Gastroesophageal sphincter (tissue), 4 donors: ENCODE measurements around the gene KCP. TPM values are rescaled to one million over a fixed set of nuclear protein-coding genes. Genes with fewer than 3 reads are reported as not detected.

Experiments used
- ATAC-seq: fragments of 150-250 bp; one replicate; pipeline ENCODE4 v1.9.1; 2016; ENCODE audit warnings: mild to moderate bottlenecking, moderate library complexity
- H3K27ac ChIP-seq, 4 donors: fragments of 200-600 bp; sonication (generic) in 3 of 4; 1 replicate in 3 of 4; 2 replicates in 1 of 4; pipeline ENCODE4 v1.5.1; 2016 to 2019
- H3K27me3 ChIP-seq: fragments of 200-600 bp; sonication (generic); one replicate; pipeline ENCODE4 v1.5.1; 2019
- H3K36me3 ChIP-seq, 2 donors: fragments of 200-600 bp; sonication (generic); one replicate each; pipeline ENCODE4 v1.5.1; 2019; ENCODE audit warnings: control low read depth in 1 of 2
- H3K4me1 ChIP-seq, 3 donors: fragments of 200-600 bp; sonication (generic); 1 replicate in 2 of 3; 2 replicates in 1 of 3; pipeline ENCODE4 v1.5.1; 2016 to 2019; ENCODE audit warnings: control low read depth in 2 of 3
- H3K4me3 ChIP-seq, 2 donors: fragments of 200-600 bp; sonication (generic); one replicate each; pipeline ENCODE4 v1.5.1; 2019; ENCODE audit warnings: mild to moderate bottlenecking in 1 of 2, moderate library complexity in 1 of 2
- H3K9me3 ChIP-seq, 3 donors: fragments of 200-600 bp; sonication (generic); one replicate each; pipeline ENCODE4 v1.5.1; 2017 to 2019; ENCODE audit warnings: control low read depth in 2 of 3
- EP300 ChIP-seq: sonication (generic); formaldehyde crosslinking; IDR thresholded peaks from one replicate; pipeline ENCODE4 v1.6.1; 2017; ENCODE audit warnings: antibody characterized with exemption, mild to moderate bottlenecking
- POLR2A ChIP-seq, 2 donors: fragments of 450-650 bp; IDR thresholded peaks; one replicate each; pipeline ENCODE4 v1.6.1; 2017; ENCODE audit warnings: antibody characterized with exemption in 2 of 2, mild to moderate bottlenecking in 2 of 2, moderate library complexity in 1 of 2
- POLR2AphosphoS5 ChIP-seq: sonication (generic); formaldehyde crosslinking; IDR thresholded peaks from one replicate; pipeline ENCODE4 v1.6.1; 2017; ENCODE audit warnings: antibody characterized with exemption
- WGBS, 2 donors: methylation state at CpG; one replicate each; pipeline ENCODE4 v1.1.5; 2018; ENCODE audit warnings: low coverage in 1 of 2; 5-methylcytosine and 5-hydroxymethylcytosine counted together
- total RNA-seq, 4 donors: library from RNA; depleted of rRNA; stranded (reverse); fragments of >200 nt; gene quantifications; one replicate each; pipeline ENCODE4 v1.1.0, GENCODE V29; 2016
- TF ChIP-seq, protein P1 (sequence below), 4 experiments: fragments of 200-600 bp in 2 of 4; fragments of 450-650 bp in 2 of 4; sonication (generic) in 1 of 4; IDR thresholded peaks; one replicate each; pipeline ENCODE4 v1.5.1; 2017 to 2019; ENCODE audit warnings: antibody characterized with exemption in 4 of 4, mild to moderate bottlenecking in 2 of 4, moderate library complexity in 2 of 4

The KCP gene
- total RNA-seq, 4 donors from 2014 or later: 0.31 to 0.67 TPM; not detected in 2

DNA sequence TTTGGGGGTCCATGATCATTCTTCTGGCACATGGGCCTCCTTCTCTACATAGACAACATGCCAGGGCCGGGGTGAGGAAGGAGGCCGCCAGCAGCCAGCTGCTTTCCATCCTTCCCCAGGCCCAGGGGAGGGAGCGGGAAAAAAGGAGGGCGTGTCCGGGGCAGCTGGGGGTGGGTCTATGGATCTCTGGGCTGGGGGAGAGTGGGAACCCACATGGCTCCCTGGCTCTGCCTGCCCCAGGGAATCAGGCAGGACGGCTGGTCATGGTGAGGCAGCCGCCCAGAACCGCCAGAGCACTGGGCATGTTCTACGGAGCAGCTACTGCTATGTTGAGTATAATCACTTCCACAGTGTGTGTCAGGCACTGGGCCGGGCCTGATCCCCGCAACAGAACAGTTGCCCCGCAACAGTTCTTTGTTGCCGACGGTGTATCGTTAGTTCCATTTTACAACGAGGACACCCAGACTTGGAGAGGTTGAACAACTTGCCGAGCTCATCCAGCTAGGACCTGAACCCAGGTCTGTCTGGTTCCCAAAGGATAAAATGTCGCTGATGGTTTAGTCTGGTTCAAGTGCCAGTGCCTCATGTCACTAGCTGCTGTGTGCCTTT is 20.8 kb upstream of the KCP start:
- no peak for ATAC-seq
- Histone ChIP-seq H3K4me3 (no peak overlapping the region), H3K27me3 (peaks cover 56% of the 10 kb centered on the region), H3K4me1 (no peaks in the 10 kb centered on the region), H3K36me3 (no peaks in the 10 kb centered on the region), H3K27ac (no peak overlapping the region), H3K9me3 (no peaks in the 10 kb centered on the region)
- WGBS, 2 donors: 100% methylated on average over 1 to 4 of the region's 18 CpGs
- TF ChIP-seq EP300 (no peak), POLR2AphosphoS5 (no peak), POLR2A (IDR thresholded peaks at IDR 0.05) (no peak)
- TF ChIP-seq, protein P1, sequence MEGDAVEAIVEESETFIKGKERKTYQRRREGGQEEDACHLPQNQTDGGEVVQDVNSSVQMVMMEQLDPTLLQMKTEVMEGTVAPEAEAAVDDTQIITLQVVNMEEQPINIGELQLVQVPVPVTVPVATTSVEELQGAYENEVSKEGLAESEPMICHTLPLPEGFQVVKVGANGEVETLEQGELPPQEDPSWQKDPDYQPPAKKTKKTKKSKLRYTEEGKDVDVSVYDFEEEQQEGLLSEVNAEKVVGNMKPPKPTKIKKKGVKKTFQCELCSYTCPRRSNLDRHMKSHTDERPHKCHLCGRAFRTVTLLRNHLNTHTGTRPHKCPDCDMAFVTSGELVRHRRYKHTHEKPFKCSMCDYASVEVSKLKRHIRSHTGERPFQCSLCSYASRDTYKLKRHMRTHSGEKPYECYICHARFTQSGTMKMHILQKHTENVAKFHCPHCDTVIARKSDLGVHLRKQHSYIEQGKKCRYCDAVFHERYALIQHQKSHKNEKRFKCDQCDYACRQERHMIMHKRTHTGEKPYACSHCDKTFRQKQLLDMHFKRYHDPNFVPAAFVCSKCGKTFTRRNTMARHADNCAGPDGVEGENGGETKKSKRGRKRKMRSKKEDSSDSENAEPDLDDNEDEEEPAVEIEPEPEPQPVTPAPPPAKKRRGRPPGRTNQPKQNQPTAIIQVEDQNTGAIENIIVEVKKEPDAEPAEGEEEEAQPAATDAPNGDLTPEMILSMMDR (IDR thresholded peaks at IDR 0.05): no peak

DNA sequence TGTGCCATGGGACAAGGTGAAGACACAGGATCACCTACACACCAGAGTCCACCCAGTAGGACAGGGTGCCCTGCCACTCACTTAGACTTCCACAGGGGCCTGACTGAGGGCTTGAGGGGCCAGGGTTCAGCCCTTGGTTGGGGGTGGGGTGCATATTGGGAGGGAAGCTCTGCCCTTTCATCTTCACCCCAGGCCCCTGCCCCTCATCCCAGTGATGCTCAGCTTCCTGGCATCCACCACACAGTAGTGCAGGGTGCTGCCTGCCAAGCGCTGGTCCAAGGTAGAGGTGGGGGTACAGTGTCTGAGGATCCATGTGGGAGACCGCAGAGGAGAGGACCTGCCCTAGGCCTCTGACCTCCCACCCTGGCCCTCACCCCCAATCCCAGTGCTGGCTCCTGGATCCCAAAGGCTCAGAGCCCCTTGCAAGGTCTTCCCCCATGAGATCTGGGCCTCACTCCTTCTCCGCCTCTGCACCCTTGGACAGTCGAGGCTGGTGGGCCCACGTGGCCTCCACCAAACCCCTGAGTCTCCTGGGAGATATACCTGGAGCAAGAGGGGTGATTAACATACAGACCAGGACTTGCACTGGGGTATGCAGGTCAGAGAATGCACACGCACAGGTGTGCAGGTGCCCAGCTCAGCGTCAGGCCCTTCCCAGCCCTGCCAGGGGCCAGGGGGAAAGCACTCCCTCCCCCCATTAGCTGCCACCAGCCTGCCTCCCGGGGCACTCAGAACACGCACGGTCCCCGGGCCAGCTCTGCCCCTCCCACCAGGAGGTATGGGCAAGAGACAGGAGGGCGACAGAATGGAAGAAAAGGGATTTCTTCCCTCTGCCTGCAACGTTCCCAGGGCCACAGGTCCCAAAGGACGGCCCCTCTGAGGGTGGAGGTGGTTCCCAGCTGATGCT is 18.6 kb upstream of the KCP start:
- Histone ChIP-seq H3K27me3 (peaks cover 43% of the 10 kb centered on the region), H3K4me1 (no peaks in the 10 kb centered on the region), H3K4me3 (no peak overlapping the region), H3K9me3 (no peaks in the 10 kb centered on the region), H3K27ac (no peak overlapping the region), H3K36me3 (no peaks in the 10 kb centered on the region)
- whole genome bisulfite sequencing, 2 donors: no CpG with 5 or more reads among the region's 14 CpGs
- TF ChIP-seq, protein P1 (IDR thresholded peaks at IDR 0.05): no peak
- TF ChIP-seq POLR2AphosphoS5 (no peak), POLR2A (IDR thresholded peaks at IDR 0.05) (no peak), EP300 (no peak)
- no peak for ATAC-seq

DNA sequence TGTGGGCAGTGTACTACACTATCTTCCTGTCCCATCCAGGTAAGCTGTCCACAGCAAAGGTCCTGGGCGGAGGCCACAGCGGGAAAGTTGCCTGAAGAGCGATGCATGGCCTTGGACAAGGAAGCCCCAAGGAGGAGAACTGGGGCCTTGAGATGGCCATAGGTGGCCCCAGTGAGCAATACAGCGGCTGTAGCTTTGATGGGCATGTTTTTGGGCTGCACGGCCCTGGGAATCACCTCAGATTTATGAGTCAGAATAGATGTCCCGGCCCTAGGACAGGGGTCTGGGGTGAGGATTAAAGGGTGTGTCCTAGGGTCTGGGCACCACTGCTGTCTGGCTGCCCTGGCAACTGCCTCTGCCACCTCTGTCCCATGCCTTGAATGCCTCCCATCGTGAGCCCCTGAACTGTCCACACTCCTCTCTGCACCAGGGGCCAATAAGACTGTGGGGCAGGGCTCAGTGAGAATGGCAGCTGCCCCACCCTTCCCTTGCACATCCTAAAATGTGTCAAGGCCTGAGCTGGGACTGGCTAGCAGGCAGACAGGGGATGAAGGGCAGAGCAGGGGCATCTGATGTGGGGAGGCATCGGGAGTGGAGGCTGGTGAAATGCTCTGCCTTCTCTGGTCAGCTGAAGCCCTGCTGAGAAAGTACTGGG is 17.8 kb upstream of the KCP start:
- Histone ChIP-seq H3K27ac (no peak overlapping the region), H3K4me3 (no peak overlapping the region), H3K9me3 (no peaks in the 10 kb centered on the region), H3K27me3 (peaks cover 42% of the 10 kb centered on the region), H3K36me3 (no peaks in the 10 kb centered on the region), H3K4me1 (no peaks in the 10 kb centered on the region)
- TF ChIP-seq, protein P1 (IDR thresholded peaks at IDR 0.05): no peak
- no peak for TF ChIP-seq POLR2A (IDR thresholded peaks at IDR 0.05)
- TF ChIP-seq POLR2AphosphoS5: no peak
- TF ChIP-seq EP300: no peak
- no peak for ATAC-seq
- 89 to 90% methylated on average over 3 to 6 of the region's 8 CpGs for WGBS, 2 donors

DNA sequence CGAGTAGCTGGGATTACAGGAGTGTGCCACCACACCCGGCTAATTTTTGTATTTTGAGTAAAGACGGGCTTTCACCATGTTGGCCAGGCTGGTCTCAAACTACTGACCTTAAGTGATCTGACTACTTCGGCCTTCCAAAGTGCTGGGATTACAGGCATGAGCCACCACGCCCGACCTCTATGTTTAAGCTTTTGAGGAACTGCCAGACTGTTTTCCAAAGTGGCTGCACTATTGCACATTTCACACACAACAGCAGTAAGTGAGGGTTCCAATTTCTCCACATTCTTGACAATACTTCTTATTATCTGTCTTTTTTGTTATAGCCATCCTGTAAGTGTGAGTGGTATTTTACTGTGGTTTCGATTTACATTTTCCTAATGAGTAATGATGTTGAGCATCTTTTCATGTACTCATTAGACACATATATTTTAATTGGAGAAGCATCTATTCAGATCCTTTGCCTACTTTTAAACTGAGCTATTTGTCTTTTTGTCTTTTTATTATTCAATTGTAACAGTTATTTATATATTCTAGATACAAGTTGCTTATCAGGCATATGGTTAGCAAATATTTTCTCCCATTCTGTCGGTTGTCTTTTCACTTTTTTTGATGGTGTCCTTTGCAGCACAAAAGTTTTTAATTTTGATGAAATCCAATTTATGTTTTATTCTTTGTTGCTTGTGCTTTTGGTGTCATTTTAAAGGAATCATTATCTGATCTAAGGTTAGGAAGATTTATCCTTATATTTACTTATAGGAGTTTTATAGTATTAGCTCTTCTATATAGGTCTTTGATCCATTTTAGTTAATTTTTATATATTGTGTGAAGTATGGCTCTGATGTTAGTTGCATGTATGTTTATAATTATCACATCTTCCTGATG is 14.4 kb upstream of the KCP start:
- no peaks in the 10 kb centered on the region for H3K36me3 ChIP-seq
- no peaks in the 10 kb centered on the region for H3K4me1 ChIP-seq
- 75 to 77% methylated on average over 7 to 8 of the region's 8 CpGs for WGBS, 2 donors
- TF ChIP-seq EP300 (no peak), POLR2AphosphoS5 (no peak), POLR2A (IDR thresholded peaks at IDR 0.05) (no peak)
- TF ChIP-seq, protein P1 (IDR thresholded peaks at IDR 0.05): no peak
- no peak overlapping the region for H3K4me3 ChIP-seq
- no peaks in the 10 kb centered on the region for H3K9me3 ChIP-seq
- ATAC-seq: no peak
- H3K27me3 ChIP-seq: peaks cover 60% of the 10 kb centered on the region
- H3K27ac ChIP-seq: no peak overlapping the region
